ENCODE measurements around the gene ERP27.

ERP27 gene

DNA sequence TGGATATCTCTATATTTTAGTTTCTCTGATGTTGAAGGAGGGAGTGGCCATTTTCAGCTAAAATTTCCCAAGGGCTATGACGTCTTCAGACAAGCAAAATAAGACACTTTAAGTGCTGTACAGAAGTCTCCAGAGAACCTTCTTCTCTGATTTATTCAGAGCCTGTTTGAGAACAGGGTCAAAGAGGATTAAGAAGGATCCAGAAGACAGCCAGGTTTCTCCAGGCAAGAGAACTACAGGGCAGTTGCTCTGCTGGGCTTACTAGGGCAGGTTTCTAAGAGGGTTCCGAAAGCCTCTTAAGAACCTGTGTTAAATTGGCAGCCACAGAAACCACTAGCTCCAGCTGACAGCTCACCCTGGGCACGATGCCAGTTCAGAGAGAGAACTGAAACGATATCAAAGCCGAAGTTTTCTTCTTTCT lies 53.9 kb downstream of the ERP27 start:
- H3K36me3 ChIP-seq (ENCODE audit: control insufficient read depth in 1 of 2, insufficient read depth in 2 of 2, low read depth in 1 of 2, low read length in 2 of 2) = no peaks in the 10 kb centered on the region
- H3K4me2 ChIP-seq (ENCODE audit: low read length, poor library complexity, severe bottlenecking) = peak overlapping the region; percentile 3
- no peak overlapping the region for H4K91ac ChIP-seq (ENCODE audit: low read length)
- H3K4me1 ChIP-seq (ENCODE audit: control insufficient read depth, insufficient read depth, low read depth, low read length) = no peaks in the 10 kb centered on the region
- H2BK5ac ChIP-seq (ENCODE audit: low read depth, low read length, poor library complexity, severe bottlenecking) = no peak overlapping the region
- H3K27me3 ChIP-seq (ENCODE audit: control insufficient read depth in 1 of 2, insufficient read depth in 1 of 2, low read length in 2 of 2) = no peaks in the 10 kb centered on the region
- H3K9ac ChIP-seq (ENCODE audit: low read length) = peak overlapping the region; percentile 75
- WGBS = 43% methylated on average over 4 of the region's 5 CpGs
- H3K79me1 ChIP-seq (replicated peaks; ENCODE audit: low read length, poor library complexity, severe bottlenecking) = no peaks in the 10 kb centered on the region
- H2AFZ ChIP-seq (ENCODE audit: low read depth, low read length) = no peak overlapping the region
- H3K14ac ChIP-seq (ENCODE audit: low read length in 2 of 2) = no peak overlapping the region
- no peak overlapping the region for H3K18ac ChIP-seq (ENCODE audit: low read depth in 1 of 2, low read length in 2 of 2)
- no peak overlapping the region for H2AK5ac ChIP-seq (ENCODE audit: low read length, severe bottlenecking)
- no peak overlapping the region for H3K4ac ChIP-seq (ENCODE audit: low read depth in 1 of 2, low read length in 2 of 2)
- H2BK12ac ChIP-seq (ENCODE audit: low read length in 2 of 2) = no peak overlapping the region
- no peak overlapping the region for H2BK120ac ChIP-seq (ENCODE audit: low read depth, low read length)
- no peak overlapping the region for H2BK15ac ChIP-seq (ENCODE audit: low read depth, poor library complexity, severe bottlenecking)
- peak overlapping the region; percentile 54 for H3K27ac ChIP-seq (ENCODE audit: low read length, poor library complexity, severe bottlenecking)
- peak; percentile 69 for DNase-seq
- H4K8ac ChIP-seq (ENCODE audit: low read length) = no peak overlapping the region
- H3K4me3 ChIP-seq (ENCODE audit: insufficient read depth in 1 of 2, low read depth in 1 of 2, low read length in 2 of 2) = peak overlapping the region in 1 of 2 experiments; percentile 71
- no peak overlapping the region for H3K23ac ChIP-seq (ENCODE audit: low read length in 2 of 2)
- H3K9me3 ChIP-seq (ENCODE audit: control insufficient read depth, low read length) = no peaks in the 10 kb centered on the region

DNA sequence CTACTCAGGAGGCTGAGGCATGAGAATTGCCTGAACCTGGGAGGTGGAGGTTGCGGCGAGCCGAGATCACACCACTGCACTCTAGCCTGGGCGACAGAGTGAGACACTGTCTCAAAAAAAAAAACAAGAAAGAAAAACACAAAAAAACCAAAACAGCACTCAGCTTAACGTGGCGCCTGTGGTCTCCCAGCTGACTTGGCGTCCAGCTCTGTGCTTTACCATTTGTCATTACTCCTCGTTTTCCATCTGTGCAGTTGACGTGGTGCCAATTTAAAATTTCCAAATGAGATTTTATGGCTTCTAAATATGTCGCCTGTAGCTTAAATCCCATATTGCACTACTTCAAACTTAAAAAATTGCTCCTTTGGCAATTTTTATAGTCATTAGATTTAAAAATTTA lies 54.7 kb downstream of the ERP27 start:
- Histone ChIP-seq H4K91ac (ENCODE audit: low read length) (no peak overlapping the region), H2BK12ac (ENCODE audit: low read length in 2 of 2) (no peak overlapping the region), H3K9ac (ENCODE audit: low read length) (peak overlapping the region; percentile 75), H3K27ac (ENCODE audit: low read length, poor library complexity, severe bottlenecking) (no peak overlapping the region), H3K9me3 (ENCODE audit: control insufficient read depth, low read length) (no peaks in the 10 kb centered on the region), H2AFZ (ENCODE audit: low read depth, low read length) (no peak overlapping the region), H3K36me3 (ENCODE audit: control insufficient read depth in 1 of 2, insufficient read depth in 2 of 2, low read depth in 1 of 2, low read length in 2 of 2) (no peaks in the 10 kb centered on the region), H4K8ac (ENCODE audit: low read length) (no peak overlapping the region), H2BK5ac (ENCODE audit: low read depth, low read length, poor library complexity, severe bottlenecking) (no peak overlapping the region), H2AK5ac (ENCODE audit: low read length, severe bottlenecking) (no peak overlapping the region), H3K4me3 (ENCODE audit: insufficient read depth in 1 of 2, low read depth in 1 of 2, low read length in 2 of 2) (no peak overlapping the region), H3K23ac (ENCODE audit: low read length in 2 of 2) (no peak overlapping the region), H3K4me2 (ENCODE audit: low read length, poor library complexity, severe bottlenecking) (no peak overlapping the region), H3K27me3 (ENCODE audit: control insufficient read depth in 1 of 2, insufficient read depth in 1 of 2, low read length in 2 of 2) (no peaks in the 10 kb centered on the region), H3K4me1 (ENCODE audit: control insufficient read depth, insufficient read depth, low read depth, low read length) (no peaks in the 10 kb centered on the region), H3K79me1 (replicated peaks; ENCODE audit: low read length, poor library complexity, severe bottlenecking) (no peaks in the 10 kb centered on the region), H2BK120ac (ENCODE audit: low read depth, low read length) (no peak overlapping the region), H3K4ac (ENCODE audit: low read depth in 1 of 2, low read length in 2 of 2) (no peak overlapping the region), H3K18ac (ENCODE audit: low read depth in 1 of 2, low read length in 2 of 2) (no peak overlapping the region), H3K14ac (ENCODE audit: low read length in 2 of 2) (no peak overlapping the region), H2BK15ac (ENCODE audit: low read depth, poor library complexity, severe bottlenecking) (no peak overlapping the region)
- DNase-seq = no peak
- WGBS = 96% methylated on average over 9 of the region's 10 CpGs

DNA sequence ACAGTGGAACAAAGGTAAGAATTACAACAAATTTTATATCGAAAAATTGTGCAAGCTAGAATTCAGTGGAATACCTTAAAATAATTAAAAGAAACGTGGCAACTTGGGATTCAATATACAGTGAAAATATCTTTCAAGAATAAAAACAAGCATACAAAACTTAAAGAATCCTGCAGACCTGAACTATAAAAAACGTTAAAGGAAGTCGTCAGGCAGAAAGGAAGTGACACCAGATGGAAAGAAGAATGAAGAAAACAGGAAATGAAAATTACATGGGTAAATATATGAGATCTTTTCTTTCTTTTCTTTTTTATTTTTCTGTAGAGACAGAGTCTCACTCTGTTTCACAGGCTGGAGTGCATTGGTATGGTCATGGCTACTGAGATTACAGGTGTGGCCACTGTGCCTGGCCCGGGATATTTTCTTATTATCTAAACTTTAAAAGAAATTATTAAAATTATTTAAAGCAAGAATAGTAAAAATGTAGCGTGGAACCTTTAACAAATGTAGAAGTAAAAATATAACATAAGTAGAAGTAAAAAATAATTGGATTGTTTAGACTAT lies 57.4 kb downstream of the ERP27 start:
- no peak overlapping the region for H3K23ac ChIP-seq (ENCODE audit: low read length in 2 of 2)
- H2AFZ ChIP-seq (ENCODE audit: low read depth, low read length) = no peak overlapping the region
- no peak overlapping the region for H3K18ac ChIP-seq (ENCODE audit: low read depth in 1 of 2, low read length in 2 of 2)
- H3K14ac ChIP-seq (ENCODE audit: low read length in 2 of 2) = no peak overlapping the region
- H4K8ac ChIP-seq (ENCODE audit: low read length) = no peak overlapping the region
- H3K36me3 ChIP-seq (ENCODE audit: control insufficient read depth in 1 of 2, insufficient read depth in 2 of 2, low read depth in 1 of 2, low read length in 2 of 2) = no peaks in the 10 kb centered on the region
- no peak overlapping the region for H2BK15ac ChIP-seq (ENCODE audit: low read depth, poor library complexity, severe bottlenecking)
- no peak overlapping the region for H2AK5ac ChIP-seq (ENCODE audit: low read length, severe bottlenecking)
- DNase-seq = no peak
- no peaks in the 10 kb centered on the region for H3K4me1 ChIP-seq (ENCODE audit: control insufficient read depth, insufficient read depth, low read depth, low read length)
- H3K4me3 ChIP-seq (ENCODE audit: insufficient read depth in 1 of 2, low read depth in 1 of 2, low read length in 2 of 2) = no peak overlapping the region
- H2BK5ac ChIP-seq (ENCODE audit: low read depth, low read length, poor library complexity, severe bottlenecking) = no peak overlapping the region
- H3K27ac ChIP-seq (ENCODE audit: low read length, poor library complexity, severe bottlenecking) = no peak overlapping the region
- H4K91ac ChIP-seq (ENCODE audit: low read length) = no peak overlapping the region
- H2BK120ac ChIP-seq (ENCODE audit: low read depth, low read length) = no peak overlapping the region
- H3K79me1 ChIP-seq (replicated peaks; ENCODE audit: low read length, poor library complexity, severe bottlenecking) = no peaks in the 10 kb centered on the region
- H3K9me3 ChIP-seq (ENCODE audit: control insufficient read depth, low read length) = no peaks in the 10 kb centered on the region
- no peaks in the 10 kb centered on the region for H3K27me3 ChIP-seq (ENCODE audit: control insufficient read depth in 1 of 2, insufficient read depth in 1 of 2, low read length in 2 of 2)
- H3K4me2 ChIP-seq (ENCODE audit: low read length, poor library complexity, severe bottlenecking) = no peak overlapping the region
- H3K4ac ChIP-seq (ENCODE audit: low read depth in 1 of 2, low read length in 2 of 2) = no peak overlapping the region
- WGBS = 93% methylated on average over 2 of the region's 6 CpGs
- no peak overlapping the region for H3K9ac ChIP-seq (ENCODE audit: low read length)
- no peak overlapping the region for H2BK12ac ChIP-seq (ENCODE audit: low read length in 2 of 2)

DNA sequence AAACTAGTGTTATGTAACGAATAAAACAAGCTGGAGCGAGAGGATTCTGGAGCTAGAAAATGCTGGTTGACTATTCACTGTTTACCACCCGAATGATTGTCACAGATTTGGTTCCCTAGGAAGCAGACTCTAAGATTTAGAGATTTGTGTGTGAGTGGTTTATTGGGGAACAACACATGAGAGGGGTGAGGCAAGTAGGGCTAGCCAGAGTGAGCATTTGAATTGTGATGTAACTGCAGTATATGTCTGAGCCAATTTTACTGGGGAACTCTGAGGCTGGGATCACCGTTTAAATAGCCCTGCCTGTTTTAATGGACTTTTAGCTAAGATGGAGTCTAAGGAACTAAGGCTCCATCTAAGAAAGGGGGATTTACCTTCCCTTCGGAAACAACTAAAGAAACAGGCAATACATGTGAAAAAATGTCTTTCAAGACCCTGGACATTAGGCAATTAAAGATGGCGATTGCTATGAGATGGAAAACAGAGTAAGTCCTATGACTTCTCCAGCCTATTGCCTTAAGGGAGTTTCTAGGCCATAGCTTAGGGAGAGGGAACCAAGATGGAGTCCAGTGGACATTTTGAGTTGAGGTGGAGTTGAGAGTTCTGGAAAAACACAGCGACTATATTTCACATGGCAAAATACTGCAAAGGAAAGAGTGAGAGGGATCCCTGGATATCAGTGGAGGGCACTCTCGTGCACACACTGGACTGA lies 59.0 kb downstream of the ERP27 start:
- H3K18ac ChIP-seq (ENCODE audit: low read depth in 1 of 2, low read length in 2 of 2) = no peak overlapping the region
- H4K91ac ChIP-seq (ENCODE audit: low read length) = no peak overlapping the region
- H2BK5ac ChIP-seq (ENCODE audit: low read depth, low read length, poor library complexity, severe bottlenecking) = no peak overlapping the region
- no peak overlapping the region for H3K23ac ChIP-seq (ENCODE audit: low read length in 2 of 2)
- no peak overlapping the region for H4K8ac ChIP-seq (ENCODE audit: low read length)
- no peaks in the 10 kb centered on the region for H3K27me3 ChIP-seq (ENCODE audit: control insufficient read depth in 1 of 2, insufficient read depth in 1 of 2, low read length in 2 of 2)
- H2BK15ac ChIP-seq (ENCODE audit: low read depth, poor library complexity, severe bottlenecking) = no peak overlapping the region
- no peak overlapping the region for H3K4me3 ChIP-seq (ENCODE audit: insufficient read depth in 1 of 2, low read depth in 1 of 2, low read length in 2 of 2)
- H3K79me1 ChIP-seq (replicated peaks; ENCODE audit: low read length, poor library complexity, severe bottlenecking) = no peaks in the 10 kb centered on the region
- H2AK5ac ChIP-seq (ENCODE audit: low read length, severe bottlenecking) = no peak overlapping the region
- H2AFZ ChIP-seq (ENCODE audit: low read depth, low read length) = no peak overlapping the region
- H3K14ac ChIP-seq (ENCODE audit: low read length in 2 of 2) = no peak overlapping the region
- H3K36me3 ChIP-seq (ENCODE audit: control insufficient read depth in 1 of 2, insufficient read depth in 2 of 2, low read depth in 1 of 2, low read length in 2 of 2) = no peaks in the 10 kb centered on the region
- H2BK12ac ChIP-seq (ENCODE audit: low read length in 2 of 2) = no peak overlapping the region
- H3K27ac ChIP-seq (ENCODE audit: low read length, poor library complexity, severe bottlenecking) = no peak overlapping the region
- WGBS = 97% methylated on average over 8 of the region's 8 CpGs
- DNase-seq = no peak
- no peaks in the 10 kb centered on the region for H3K4me1 ChIP-seq (ENCODE audit: control insufficient read depth, insufficient read depth, low read depth, low read length)
- H3K4ac ChIP-seq (ENCODE audit: low read depth in 1 of 2, low read length in 2 of 2) = no peak overlapping the region
- no peak overlapping the region for H2BK120ac ChIP-seq (ENCODE audit: low read depth, low read length)
- H3K9me3 ChIP-seq (ENCODE audit: control insufficient read depth, low read length) = no peaks in the 10 kb centered on the region
- H3K4me2 ChIP-seq (ENCODE audit: low read length, poor library complexity, severe bottlenecking) = no peak overlapping the region
- H3K9ac ChIP-seq (ENCODE audit: low read length) = no peak overlapping the region

All from mesenchymal stem cell (in vitro differentiated cells and primary cell).